Measurements from ENCODE around the gene TP63. TPM values are rescaled to one million over a fixed set of nuclear protein-coding genes. Genes with fewer than 3 reads are reported as not detected.

Gene TP63
- total and polyA plus RNA-seq, 2 donors (not counting 3 experiments of a cell fraction or from before 2014, with no cell fraction given): not detected

- Histone ChIP-seq H3K4me3 (replicated peaks in 1 of 3; ENCODE audit: insufficient read depth in 1 of 3, low read depth in 1 of 3, low read length in 3 of 3) (no peak overlapping the region), H2AFZ (ENCODE audit: low read depth, low read length) (no peak overlapping the region), H3K79me2 (ENCODE audit: control insufficient read depth, insufficient read depth, low read length) (no peaks in the 10 kb centered on the region), H3K9ac (replicated peaks; ENCODE audit: extremely low read depth, insufficient read depth, low read length) (no peak overlapping the region), H3K9me3 (replicated peaks; ENCODE audit: control insufficient read depth, insufficient read depth, low read length) (no peaks in the 10 kb centered on the region), H3K9me1 (replicated peaks; ENCODE audit: control insufficient read depth, extremely low read depth, insufficient read depth, low read length) (no peaks in the 10 kb centered on the region), H3K36me3 (ENCODE audit: control insufficient read depth in 2 of 2, extremely low read depth in 1 of 2, insufficient read depth in 2 of 2, low read length in 2 of 2) (no peaks in the 10 kb centered on the region), H4K20me1 (replicated peaks; ENCODE audit: control insufficient read depth, extremely low read depth, insufficient read depth, low read length) (no peaks in the 10 kb centered on the region), H3K27me3 (ENCODE audit: control insufficient read depth in 2 of 2, insufficient read depth in 2 of 2, low read length in 2 of 2) (no peaks in the 10 kb centered on the region), H3K4me1 (ENCODE audit: control insufficient read depth, extremely low read depth, insufficient read depth, low read length) (no peaks in the 10 kb centered on the region), H3K4me2 (ENCODE audit: insufficient read depth, low read length) (no peak overlapping the region), H3K27ac (ENCODE audit: insufficient read depth, low read depth, low read length) (no peak overlapping the region)
- ChIA-PET CTCF (no interaction called here), POLR2A (interaction anchor here (0.7 kb wide), 1 partner anchor 70 kb away, joined by 3 read pairs; no protein-coding TSS in a partner anchor)
- TF ChIP-seq JUN (IDR thresholded peaks at IDR 0.05; ENCODE audit: borderline replicate concordance, insufficient read depth, insufficient read length, low read depth) (no peak), POLR2AphosphoS5 (IDR thresholded peaks at IDR 0.05; ENCODE audit: insufficient read depth, low read depth, low read length) (no peak), FOS (IDR thresholded peaks at IDR 0.05; ENCODE audit: borderline replicate concordance, insufficient read depth, low read length) (no peak), GATA2 (IDR thresholded peaks at IDR 0.05; ENCODE audit: insufficient read depth, insufficient read length, low read depth, low read length) (no peak), POLR2A (IDR thresholded peaks at IDR 0.05; ENCODE audit: low read depth, low read length) (no peak), MAX (IDR thresholded peaks at IDR 0.05; ENCODE audit: insufficient read depth, insufficient read length) (no peak), MYC (IDR thresholded peaks at IDR 0.05; ENCODE audit: low read depth, low read length) (no peak), CTCF (IDR thresholded peaks at IDR 0.05; ENCODE audit: extremely low read depth in 1 of 2, insufficient read depth in 1 of 2, low read depth in 1 of 2, low read length in 2 of 2) (no peak), EZH2 (IDR thresholded peaks at IDR 0.05; ENCODE audit: borderline replicate concordance, low read depth, low read length, severe bottlenecking) (no peak)
- dilution Hi-C loops (cut with MboI; ENCODE audit: extremely low pct_ligation_motif_present, low sequenced_read_pairs) (no loop called here), intact Hi-C loops (cut with micrococcal nuclease) (no loop called here)
- no peak for FAIRE-seq
- no peak for DNase-seq (ENCODE audit: low read depth, low spot score)
- no TSS peak for BruUV-seq (replicated peaks)
Measured at GRCh38 chr3:189605717-189606116, 25.5 kb upstream of the TP63 start.

Measured in endothelial cell of umbilical vein (primary cell).